A549 (cell line): ENCODE results near the gene CSF3R. TPM values are rescaled to one million over a fixed set of nuclear protein-coding genes. Genes with fewer than 3 reads are reported as not detected.

Source experiments
- ATAC-seq, 2 experiments: fragments of 200-7000 bp in 1 of 2; fragments of >200 bp in 1 of 2; cut with Nextera tagmentation in 1 of 2; cut with Tn5 transposase in 1 of 2; 3 replicates each; pipeline versions ENCODE4 v1.8.0 to v1.9.1; 2018 to 2020; ENCODE audit warnings: mild to moderate bottlenecking in 1 of 2, moderate library complexity in 1 of 2
- CTCF ChIA-PET: fragments of 300-600 bp; sonication (Branson Sonifier 250); formaldehyde crosslinking; extraction: SDS; loops from one replicate; lab custom pipeline; 2021; ENCODE audit warnings: antibody characterized with exemption, inconsistent platforms; lab: Yijun Ruan, JAX
- POLR2A ChIA-PET: fragments of 350-600 bp; formaldehyde crosslinking; extraction: SDS; loops from one replicate; lab custom pipeline; 2021; ENCODE audit warnings: antibody characterized with exemption, inconsistent platforms; lab: Yijun Ruan, JAX
- DNase-seq, 2 experiments: peaks; one replicate each; pipeline versions ENCODE4 v3.0.0 to v3.0.0-alpha.2; 2011 to 2016; ENCODE audit warnings: low read depth in 1 of 2, low spot score in 1 of 2
- FAIRE-seq: peaks from 2 replicates; lab custom pipeline; 2011; peaks lifted over from hg19 to GRCh38; lab: Jason Lieb, UNC
- H3K27ac ChIP-seq, 2 experiments: fragments of >200 bp; sonication (Bioruptor Twin); formaldehyde crosslinking; 3 replicates each; pipeline ENCODE4 v1.5.1; 2016 to 2017
- H3K4me1 ChIP-seq: fragments of >200 bp; sonication (Bioruptor Twin); formaldehyde crosslinking; 3 replicates; pipeline ENCODE4 v1.6.1; 2016
- H3K4me2 ChIP-seq: fragments of >200 bp; sonication (Bioruptor Twin); formaldehyde crosslinking; 3 replicates; pipeline ENCODE4 v1.6.1; 2016
- H3K4me3 ChIP-seq: fragments of >200 bp; sonication (Bioruptor Twin); formaldehyde crosslinking; 3 replicates; pipeline ENCODE4 v1.5.1; 2016
- H3K9me3 ChIP-seq: fragments of >200 bp; sonication (Bioruptor Twin); formaldehyde crosslinking; 3 replicates; pipeline ENCODE4 v1.6.1; 2016
- ATOH8 ChIP-seq: fragments of 250-450 bp; sonication (Bioruptor Pico); IDR thresholded peaks from 2 replicates; pipeline ENCODE4 v1.5.0; 2020; ENCODE audit warnings: low read depth, mild to moderate bottlenecking, moderate library complexity
- BCL3 ChIP-seq: fragments of >200 bp; sonication (Bioruptor Twin); formaldehyde crosslinking; IDR thresholded peaks from 3 replicates; pipeline ENCODE4 v1.6.1; 2016
- CBX2 ChIP-seq: fragments of 200-600 bp; sonication (generic); IDR thresholded peaks from 2 replicates; pipeline ENCODE4 v1.6.1; 2016; ENCODE audit warnings: low read depth, mild to moderate bottlenecking, borderline replicate concordance
- CEBPB ChIP-seq, 2 experiments: fragments of >200 bp in 1 of 2; sonication (Bioruptor Twin) in 1 of 2; formaldehyde crosslinking in 1 of 2; IDR thresholded peaks; 2 replicates each; pipeline ENCODE4 v1.6.1; 2012 to 2016
- CTCF ChIP-seq: fragments of >200 bp; sonication (Bioruptor Twin); formaldehyde crosslinking; IDR thresholded peaks from 3 replicates; pipeline ENCODE4 v1.5.1; 2016
- E2F6 ChIP-seq: IDR thresholded peaks from 2 replicates; pipeline ENCODE4 v1.6.1; 2012; ENCODE audit warnings: low read depth, borderline replicate concordance
- ELK1 ChIP-seq: fragments of 150-350 bp; IDR thresholded peaks from 2 replicates; pipeline ENCODE4 v1.6.1; 2014; ENCODE audit warnings: low read depth, mild to moderate bottlenecking, low read length
- EP300 ChIP-seq, 2 experiments: fragments of >200 bp; sonication (Bioruptor Twin); formaldehyde crosslinking; IDR thresholded peaks; 2 replicates in 1 of 2; 3 replicates in 1 of 2; pipeline ENCODE4 v1.6.1; 2016 to 2017
- HOXA7 ChIP-seq: fragments of 250-450 bp; sonication (Bioruptor Pico); IDR thresholded peaks from 2 replicates; pipeline ENCODE4 v1.5.0; 2020; ENCODE audit warnings: mild to moderate bottlenecking, moderate library complexity
- HOXB13 ChIP-seq: fragments of 250-450 bp; sonication (Bioruptor Pico); IDR thresholded peaks from 2 replicates; pipeline ENCODE4 v1.5.0; 2020; ENCODE audit warnings: low read depth, mild to moderate bottlenecking, moderate library complexity
- JUN ChIP-seq, 2 experiments: fragments of >200 bp; sonication (Bioruptor Twin); formaldehyde crosslinking; IDR thresholded peaks; 2 replicates in 1 of 2; 3 replicates in 1 of 2; pipeline ENCODE4 v1.6.1; 2016 to 2017
- KDM5A ChIP-seq: fragments of 200-600 bp; sonication (generic); IDR thresholded peaks from 2 replicates; pipeline ENCODE4 v1.6.1; 2016; ENCODE audit warnings: antibody characterized with exemption, mild to moderate bottlenecking
- MAFK ChIP-seq: fragments of 450-650 bp; IDR thresholded peaks from 2 replicates; pipeline ENCODE4 v1.6.1; 2014; ENCODE audit not compliant: partially characterized antibody
- MAX ChIP-seq: IDR thresholded peaks from 2 replicates; pipeline ENCODE4 v1.6.1; 2012
- MYC ChIP-seq: IDR thresholded peaks from 2 replicates; pipeline ENCODE4 v1.6.1; 2012; ENCODE audit warnings: mild to moderate bottlenecking, inconsistent platforms, low read length, improper control_type of control experiment, borderline replicate concordance
- NFE2L2 ChIP-seq: fragments of 150-350 bp; conservative IDR thresholded peaks from 2 replicates; pipeline ENCODE4 v1.6.1; 2014; ENCODE audit warnings: low read length
- NR3C1 ChIP-seq: fragments of >200 bp; sonication (Bioruptor Twin); formaldehyde crosslinking; IDR thresholded peaks from 3 replicates; pipeline ENCODE4 v1.6.1; 2017
- PBX3 ChIP-seq: IDR thresholded peaks from 2 replicates; pipeline ENCODE4 v1.6.1; 2012
- PHF8 ChIP-seq: fragments of 200-600 bp; sonication (generic); IDR thresholded peaks from 2 replicates; pipeline ENCODE4 v1.6.1; 2016; ENCODE audit warnings: low read depth, mild to moderate bottlenecking, antibody characterized with exemption, moderate library complexity, borderline replicate concordance
- POLR2A ChIP-seq: IDR thresholded peaks from 2 replicates; pipeline ENCODE4 v1.6.1; 2012; ENCODE audit warnings: mild to moderate bottlenecking, low read length
- POLR2AphosphoS2 ChIP-seq: conservative IDR thresholded peaks from 2 replicates; pipeline ENCODE4 v1.6.1; 2012; ENCODE audit warnings: low read length, improper control_type of control experiment, inconsistent platforms
- RFX5 ChIP-seq: fragments of 450-650 bp; IDR thresholded peaks from 2 replicates; pipeline ENCODE4 v1.7.1; 2014; ENCODE audit warnings: antibody characterized with exemption, mild to moderate bottlenecking, moderate library complexity
- SMC3 ChIP-seq: fragments of >200 bp; sonication (Bioruptor Twin); formaldehyde crosslinking; IDR thresholded peaks from 3 replicates; pipeline ENCODE4 v1.6.1; 2018; ENCODE audit warnings: inconsistent platforms
- TP53 ChIP-seq: fragments of 250-450 bp; sonication (Bioruptor Pico); IDR thresholded peaks from 2 replicates; pipeline ENCODE4 v1.5.0; 2021; ENCODE audit warnings: mild to moderate bottlenecking, moderate library complexity
- USF2 ChIP-seq: fragments of 450-650 bp; IDR thresholded peaks from 2 replicates; pipeline ENCODE4 v1.6.1; 2014; ENCODE audit warnings: antibody characterized with exemption
- ZFP36 ChIP-seq: fragments of 450-650 bp; IDR thresholded peaks from 2 replicates; pipeline ENCODE4 v1.6.1; 2014; ENCODE audit warnings: borderline replicate concordance; ENCODE audit not compliant: partially characterized antibody
- WGBS: methylation state at CpG from one replicate; pipeline ENCODE4 v1.1.6; 2017; ENCODE audit errors: missing lambda C conversion rate; 5-methylcytosine and 5-hydroxymethylcytosine counted together
- polyA plus RNA-seq, 4 experiments: library from polyadenylated mRNA; depleted of rRNA in 3 of 4; stranded (reverse); fragments of >200 nt; fragmentation: RNase III in 1 of 4; extraction: RNeasy Plus Mini Kit Qiagen cat#74134 plus additional on column Dnase treatment in 1 of 4; gene quantifications; 2 replicates in 3 of 4; 3 replicates in 1 of 4; pipeline ENCODE4 v1.2.3, GENCODE V29; 2011 to 2017

The CSF3R gene
- polyA plus RNA-seq, 2 of the 4 experiments (the other 2 are of a cell fraction): not detected

- Histone ChIP-seq H3K9me3 (no peaks in the 10 kb centered on the region), H3K4me3 (peak within 1 kb of the TSS; percentile 53), H3K4me1 (peaks cover 3% of the 10 kb centered on the region; the same call in 1 of the 3 replicates), H3K4me2 (peak within 1 kb of the TSS; percentile 92), H3K27ac (peak within 1 kb of the TSS; percentile 87 to 91)
- ChIA-PET CTCF (interaction anchor here (1.0 to 2.9 kb wide), 5 partner anchors 10 to 301 kb away, joined by 3 to 13 read pairs (median 3); partner anchors contain the start of gene TRAPPC3), POLR2A (interaction anchor here (0.9 to 1.5 kb wide), 7 partner anchors 9 to 63 kb away, joined by 3 to 16 read pairs (median 5); partner anchors contain the start of gene MRPS15)
- 4% methylated on average over 8 of the region's 48 CpGs for WGBS
- DNase-seq (peak; percentile 94 to 99), ATAC-seq (peak; percentile 98 to 99), FAIRE-seq (no peak)
- TF ChIP-seq KDM5A (no peak), MAX (peak; percentile 97), CEBPB (IDR thresholded peaks at IDR 0.05) (peak in 1 of 2 experiments; percentile 59; a peak in 1 of 4 replicates), PHF8 (peak; percentile 70), E2F6 (peak; percentile 99), EP300 (IDR thresholded peaks at IDR 0.05) (no peak), TP53 (CRISPR knock-in tag) (peak; percentile 78; the same call in 1 of the 2 replicates), POLR2A (peak; percentile 63), HOXB13 (CRISPR knock-in tag) (peak; percentile 60; the same call in 1 of the 2 replicates), JUN (IDR thresholded peaks at IDR 0.05) (peak in 1 of 2 experiments; percentile 78; a peak in 3 of 5 replicates), BCL3 (peak; percentile 64; the same call in 1 of the 3 replicates), NR3C1 (no peak)
Observed at GRCh38 chr1:36450270-36450918, 32.3 kb downstream of the CSF3R start, which contains the start of gene OSCP1. Gene OSCP1, minus strand, starts transcription at chr1:36450451. Its CDS starts 82 bp downstream, at chr1:36450369.

GRCh38 chr1:36448530-36449056, 34.1 kb downstream of the CSF3R start:
- CTCF ChIA-PET: interaction anchor here (1.0 to 2.9 kb wide), 3 partner anchors 27 to 299 kb away, joined by 3 to 13 read pairs (median 6); partner anchors contain the start of gene TRAPPC3
- POLR2A ChIA-PET: no interaction called here
- FAIRE-seq: no peak
- H3K4me3 ChIP-seq: no peak overlapping the region
- WGBS: 91% methylated on average over 4 of the region's 4 CpGs
- DNase-seq: no peak
- no peak overlapping the region for H3K4me2 ChIP-seq
- H3K4me1 ChIP-seq: peaks cover 3% of the 10 kb centered on the region; the same call in 1 of the 3 replicates
- no peak overlapping the region for H3K27ac ChIP-seq
- no peaks in the 10 kb centered on the region for H3K9me3 ChIP-seq
- no peak for ATAC-seq
- TF ChIP-seq CTCF: no peak
- no peak for TF ChIP-seq SMC3
- TF ChIP-seq MAFK: no peak
- no peak for TF ChIP-seq USF2
- TF ChIP-seq ATOH8 (CRISPR knock-in tag): no peak
- TF ChIP-seq JUN (IDR thresholded peaks at IDR 0.05): no peak
- TF ChIP-seq MAX: no peak
- no peak for TF ChIP-seq POLR2AphosphoS2
- TF ChIP-seq RFX5: no peak
- no peak for TF ChIP-seq MYC
- no peak for TF ChIP-seq CBX2
- no peak for TF ChIP-seq E2F6
- TF ChIP-seq HOXA7 (CRISPR knock-in tag): no peak
- no peak for TF ChIP-seq PBX3
- no peak for TF ChIP-seq ZFP36
- no peak for TF ChIP-seq ELK1
- TF ChIP-seq NFE2L2: no peak
